GM12865 (cell line): ENCODE measurements around the gene FOXP1.

Source experiments
- DNase-seq: peaks from one replicate; pipeline ENCODE4 v3.0.0; 2010; ENCODE audit warnings: low read depth
- H3K4me3 ChIP-seq: 2 replicates; pipeline ENCODE4 v1.5.1; 2011; ENCODE audit warnings: mild to moderate bottlenecking, low read depth, low read length, control low read depth
- TF ChIP-seq, protein P1 (sequence below): IDR thresholded peaks from 2 replicates; pipeline ENCODE4 v1.5.1; 2011; ENCODE audit warnings: low read length, control low read depth, low read depth, inconsistent platforms; ENCODE audit not compliant: insufficient read depth; ENCODE audit errors: missing control alignments

Gene FOXP1

GRCh38 chr3:71195492-71195891 lies 388.0 kb downstream of the FOXP1 start:
- H3K4me3 ChIP-seq: no peak overlapping the region
- DNase-seq: no peak
- TF ChIP-seq, protein P1, sequence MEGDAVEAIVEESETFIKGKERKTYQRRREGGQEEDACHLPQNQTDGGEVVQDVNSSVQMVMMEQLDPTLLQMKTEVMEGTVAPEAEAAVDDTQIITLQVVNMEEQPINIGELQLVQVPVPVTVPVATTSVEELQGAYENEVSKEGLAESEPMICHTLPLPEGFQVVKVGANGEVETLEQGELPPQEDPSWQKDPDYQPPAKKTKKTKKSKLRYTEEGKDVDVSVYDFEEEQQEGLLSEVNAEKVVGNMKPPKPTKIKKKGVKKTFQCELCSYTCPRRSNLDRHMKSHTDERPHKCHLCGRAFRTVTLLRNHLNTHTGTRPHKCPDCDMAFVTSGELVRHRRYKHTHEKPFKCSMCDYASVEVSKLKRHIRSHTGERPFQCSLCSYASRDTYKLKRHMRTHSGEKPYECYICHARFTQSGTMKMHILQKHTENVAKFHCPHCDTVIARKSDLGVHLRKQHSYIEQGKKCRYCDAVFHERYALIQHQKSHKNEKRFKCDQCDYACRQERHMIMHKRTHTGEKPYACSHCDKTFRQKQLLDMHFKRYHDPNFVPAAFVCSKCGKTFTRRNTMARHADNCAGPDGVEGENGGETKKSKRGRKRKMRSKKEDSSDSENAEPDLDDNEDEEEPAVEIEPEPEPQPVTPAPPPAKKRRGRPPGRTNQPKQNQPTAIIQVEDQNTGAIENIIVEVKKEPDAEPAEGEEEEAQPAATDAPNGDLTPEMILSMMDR: no peak

GRCh38 chr3:71194785-71195184 lies 388.7 kb downstream of the FOXP1 start:
- no peak overlapping the region for H3K4me3 ChIP-seq
- TF ChIP-seq, protein P1: no peak
- no peak for DNase-seq

GRCh38 chr3:71191031-71191482 lies 392.5 kb downstream of the FOXP1 start:
- DNase-seq: no peak
- TF ChIP-seq, protein P1: no peak
- no peak overlapping the region for H3K4me3 ChIP-seq

- no peak for DNase-seq
- TF ChIP-seq, protein P1: no peak
- no peak overlapping the region for H3K4me3 ChIP-seq
Observed at GRCh38 chr3:71189480-71189879, 394.0 kb downstream of the FOXP1 start.

DNA sequence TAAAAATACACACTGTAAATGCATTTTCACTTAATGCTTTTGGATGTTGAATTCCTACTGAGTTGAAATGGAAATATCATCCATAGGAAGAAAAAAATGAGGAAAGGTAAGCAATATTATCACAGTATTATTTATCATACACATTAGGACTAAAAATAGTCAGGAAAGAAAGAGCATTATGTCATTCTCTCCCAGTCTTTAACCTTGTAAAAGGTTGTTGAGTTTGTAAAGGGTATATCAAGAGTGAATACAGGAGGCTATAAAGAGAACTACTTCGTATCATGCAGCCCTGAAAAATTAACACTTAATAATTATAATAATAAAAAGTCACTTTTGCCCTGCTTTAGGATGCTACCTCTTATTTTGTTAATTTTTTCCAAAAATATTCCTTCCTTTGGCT lies 395.8 kb downstream of the FOXP1 start:
- H3K4me3 ChIP-seq: no peak overlapping the region
- no peak for DNase-seq
- TF ChIP-seq, protein P1: no peak

- H3K4me3 ChIP-seq: no peak overlapping the region
- DNase-seq: no peak
- TF ChIP-seq, protein P1: no peak
Observed at GRCh38 chr3:71186801-71187200, 396.7 kb downstream of the FOXP1 start.

DNA sequence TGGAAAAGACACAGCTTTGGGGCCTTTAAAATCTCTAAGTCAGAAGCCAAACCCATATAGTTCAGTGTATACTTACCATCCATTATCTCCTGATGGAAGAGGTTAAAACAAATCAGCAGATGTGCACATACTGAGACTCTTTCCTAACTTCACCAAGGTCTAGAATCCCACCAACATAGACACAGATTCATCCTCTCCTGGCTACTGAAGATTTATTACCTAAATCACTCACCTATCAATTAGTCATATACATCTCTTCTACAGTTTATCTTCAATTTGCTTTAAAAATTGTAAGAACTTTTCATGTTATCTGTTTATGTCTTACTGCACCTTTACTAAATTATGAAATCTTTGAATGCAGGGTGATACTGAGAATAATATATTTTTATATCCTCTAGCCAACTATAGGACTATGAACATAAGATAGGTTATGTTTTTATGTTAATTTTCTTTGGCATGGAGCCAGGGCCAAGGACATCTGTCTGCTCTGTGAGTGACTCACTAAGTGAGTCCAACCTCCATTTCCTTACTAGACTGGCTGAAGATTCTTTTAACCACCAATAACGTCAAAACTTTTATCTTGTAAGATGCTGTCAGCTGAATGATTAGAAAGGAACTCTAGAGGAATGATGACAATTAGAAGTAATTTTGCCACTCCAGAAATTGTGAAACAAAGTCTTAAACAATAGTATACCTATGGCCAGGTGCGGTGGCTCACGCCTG lies 397.6 kb downstream of the FOXP1 start:
- H3K4me3 ChIP-seq: no peak overlapping the region
- TF ChIP-seq, protein P1: no peak
- DNase-seq: no peak
